ENCODE data around the gene LEFTY2.

GRCh38 chr1:225919906-225920305 lies 21.1 kb downstream of the LEFTY2 start:
- no peak for TF ChIP-seq POLR2AphosphoS5 (IDR thresholded peaks at IDR 0.05; ENCODE audit: insufficient read depth, low read depth, low read length)
- TF ChIP-seq CTCF (IDR thresholded peaks at IDR 0.05; ENCODE audit: extremely low read depth in 1 of 2, insufficient read depth in 1 of 2, low read depth in 1 of 2, low read length in 2 of 2), result no peak
